GM06990 (cell line): ENCODE data around the gene VWF.

Experiments
- DNase-seq: peaks from one replicate; pipeline ENCODE4 v3.0.0-alpha.2; 2011; ENCODE audit not compliant: insufficient read length; ENCODE audit errors: extremely low read depth
- H3K27me3 ChIP-seq: replicated peaks from 2 replicates; pipeline ENCODE4 v1.6.0; 2011; ENCODE audit warnings: low read length; ENCODE audit not compliant: control insufficient read depth, insufficient read depth
- H3K36me3 ChIP-seq: 2 replicates; pipeline ENCODE4 v1.5.1; 2011; ENCODE audit warnings: low read length; ENCODE audit not compliant: control insufficient read depth, insufficient read depth
- H3K4me3 ChIP-seq: replicated peaks from 2 replicates; pipeline ENCODE4 v1.5.1; 2011; ENCODE audit warnings: low read depth, mild to moderate bottlenecking, control low read depth, low read length
- TF ChIP-seq, protein P1 (sequence below): IDR thresholded peaks from 2 replicates; pipeline ENCODE4 v1.5.1; 2011; ENCODE audit warnings: low read length, control low read depth, mild to moderate bottlenecking, inconsistent platforms; ENCODE audit not compliant: insufficient read depth, poor library complexity, severe bottlenecking

VWF gene

DNA sequence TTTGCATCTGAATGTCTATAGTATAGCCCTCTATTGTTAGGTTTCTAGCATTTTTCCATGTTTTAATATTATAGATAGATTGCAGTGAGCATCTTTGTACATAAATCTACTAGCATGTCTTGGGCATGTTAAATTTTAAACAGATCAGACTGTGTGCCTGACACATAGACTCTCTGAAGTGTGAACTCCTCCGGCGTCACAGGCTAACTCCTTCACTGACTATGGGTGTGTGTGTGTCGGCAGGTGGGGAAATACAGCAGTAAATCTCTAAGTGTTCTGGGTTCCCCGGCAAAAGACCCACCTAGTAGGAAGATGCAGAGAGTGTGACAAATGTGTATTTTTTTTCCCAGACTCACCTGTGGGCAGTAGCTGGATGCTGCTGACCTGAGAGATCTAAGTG, 2.3 kb downstream of the VWF start:
- Histone ChIP-seq H3K27me3 (peaks cover 8% of the 10 kb centered on the region), H3K36me3 (no peaks in the 10 kb centered on the region), H3K4me3 (no peak overlapping the region)
- no peak for DNase-seq
- TF ChIP-seq, protein P1, sequence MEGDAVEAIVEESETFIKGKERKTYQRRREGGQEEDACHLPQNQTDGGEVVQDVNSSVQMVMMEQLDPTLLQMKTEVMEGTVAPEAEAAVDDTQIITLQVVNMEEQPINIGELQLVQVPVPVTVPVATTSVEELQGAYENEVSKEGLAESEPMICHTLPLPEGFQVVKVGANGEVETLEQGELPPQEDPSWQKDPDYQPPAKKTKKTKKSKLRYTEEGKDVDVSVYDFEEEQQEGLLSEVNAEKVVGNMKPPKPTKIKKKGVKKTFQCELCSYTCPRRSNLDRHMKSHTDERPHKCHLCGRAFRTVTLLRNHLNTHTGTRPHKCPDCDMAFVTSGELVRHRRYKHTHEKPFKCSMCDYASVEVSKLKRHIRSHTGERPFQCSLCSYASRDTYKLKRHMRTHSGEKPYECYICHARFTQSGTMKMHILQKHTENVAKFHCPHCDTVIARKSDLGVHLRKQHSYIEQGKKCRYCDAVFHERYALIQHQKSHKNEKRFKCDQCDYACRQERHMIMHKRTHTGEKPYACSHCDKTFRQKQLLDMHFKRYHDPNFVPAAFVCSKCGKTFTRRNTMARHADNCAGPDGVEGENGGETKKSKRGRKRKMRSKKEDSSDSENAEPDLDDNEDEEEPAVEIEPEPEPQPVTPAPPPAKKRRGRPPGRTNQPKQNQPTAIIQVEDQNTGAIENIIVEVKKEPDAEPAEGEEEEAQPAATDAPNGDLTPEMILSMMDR: no peak

DNA sequence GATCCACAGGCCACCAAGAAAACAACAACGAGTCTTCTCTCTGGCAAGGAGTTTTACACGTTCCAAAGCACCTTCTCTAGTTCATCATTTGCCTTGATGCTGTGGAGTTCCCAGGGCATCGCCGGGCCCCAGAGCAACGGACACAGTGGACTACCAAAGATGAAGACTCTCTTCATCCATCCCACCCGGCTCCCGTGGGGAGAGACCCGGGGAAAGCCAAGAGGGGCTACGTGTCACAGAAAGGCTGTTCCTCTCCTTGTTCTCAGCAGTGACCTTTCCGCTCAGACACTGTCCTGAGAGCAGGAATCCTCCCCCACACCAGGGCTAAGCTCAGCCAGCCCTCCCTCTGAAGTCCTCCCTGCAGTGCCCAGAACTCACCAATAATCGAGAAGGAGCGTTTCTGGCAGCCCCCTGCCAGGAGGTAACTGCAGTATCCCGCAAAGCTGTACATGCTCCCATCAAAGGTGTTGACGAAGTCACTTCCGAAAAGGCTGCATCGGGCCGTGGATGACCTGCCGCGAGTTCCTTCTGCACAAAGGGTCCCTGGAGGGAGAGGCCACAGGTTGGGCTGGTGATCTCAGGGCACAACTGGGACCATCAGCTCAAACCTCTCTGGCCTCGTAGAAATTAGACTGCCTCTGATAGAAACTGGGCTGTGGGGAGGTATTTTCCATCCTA, 3.5 kb downstream of the VWF start:
- H3K27me3 ChIP-seq: peaks cover 8% of the 10 kb centered on the region

DNA sequence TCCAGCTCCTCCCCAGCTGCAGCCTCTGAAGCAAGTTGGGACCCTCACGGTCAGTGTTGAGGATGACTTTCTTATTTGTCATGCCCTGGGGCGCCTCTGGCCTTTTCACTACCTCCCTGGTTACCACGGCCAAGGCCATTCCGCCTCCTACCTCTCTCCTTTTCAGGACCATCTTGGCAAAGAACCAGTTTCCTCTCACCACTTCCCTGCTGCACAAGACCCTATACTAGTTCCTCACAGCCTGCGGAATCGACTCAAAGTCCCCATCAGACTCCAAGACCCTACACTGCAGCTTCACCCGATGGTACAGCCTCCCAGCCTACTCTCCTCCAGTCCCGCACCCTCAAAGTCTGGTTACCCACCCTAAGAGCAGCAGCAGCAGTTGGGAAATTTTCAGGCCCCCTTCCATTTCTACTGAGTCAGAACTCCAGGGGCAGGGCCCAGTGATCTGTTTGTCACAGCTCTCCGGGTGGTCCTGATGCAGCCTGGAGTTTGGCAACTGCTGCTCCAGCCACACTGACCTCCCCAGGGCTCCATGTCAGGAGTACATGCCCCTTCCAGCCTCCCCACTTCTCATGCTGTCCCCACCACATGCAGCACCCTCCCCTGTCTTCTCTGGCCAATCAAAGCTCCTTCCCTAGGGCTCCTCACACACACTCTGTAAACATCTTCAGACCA, 5.4 kb downstream of the VWF start:
- H3K27me3 ChIP-seq: peaks cover 8% of the 10 kb centered on the region
- no peak overlapping the region for H3K4me3 ChIP-seq
- no peak for DNase-seq
- TF ChIP-seq, protein P1: no peak
- no peaks in the 10 kb centered on the region for H3K36me3 ChIP-seq

More for the DNA sequence above, 3.5 kb downstream of the VWF start:
- DNase-seq: no peak
- TF ChIP-seq, protein P1: no peak
- Histone ChIP-seq H3K4me3 (no peak overlapping the region), H3K36me3 (no peaks in the 10 kb centered on the region)

DNA sequence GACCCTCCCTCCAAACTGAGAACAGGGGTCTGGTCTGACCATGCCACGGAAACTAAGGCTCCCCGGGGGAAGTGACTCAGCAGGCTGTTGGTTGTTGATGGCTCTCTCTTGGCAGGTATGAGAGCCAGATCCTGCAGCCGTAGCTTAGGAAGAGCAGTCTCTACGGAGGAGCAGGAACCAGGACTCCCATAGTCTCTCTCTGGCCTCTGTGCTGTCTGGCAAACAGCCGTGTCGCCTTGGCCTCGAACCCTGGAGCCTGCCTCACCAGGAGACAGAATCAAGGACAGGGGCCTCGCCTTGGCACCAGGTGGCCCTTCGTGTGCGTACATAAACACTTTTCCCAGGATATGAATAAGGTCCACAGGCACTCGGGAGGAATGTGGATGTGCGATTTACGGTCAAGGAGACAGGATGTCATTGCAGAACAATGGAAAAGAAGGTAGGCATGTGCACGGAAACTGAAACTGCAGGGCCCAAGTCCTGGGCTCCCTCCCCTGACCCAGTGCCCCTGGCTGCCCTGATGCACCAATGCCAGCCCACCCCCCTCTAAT, 7.9 kb downstream of the VWF start:
- no peak overlapping the region for H3K4me3 ChIP-seq
- TF ChIP-seq, protein P1: no peak
- DNase-seq: no peak
- H3K36me3 ChIP-seq: no peaks in the 10 kb centered on the region
- H3K27me3 ChIP-seq: peaks cover 8% of the 10 kb centered on the region

DNA sequence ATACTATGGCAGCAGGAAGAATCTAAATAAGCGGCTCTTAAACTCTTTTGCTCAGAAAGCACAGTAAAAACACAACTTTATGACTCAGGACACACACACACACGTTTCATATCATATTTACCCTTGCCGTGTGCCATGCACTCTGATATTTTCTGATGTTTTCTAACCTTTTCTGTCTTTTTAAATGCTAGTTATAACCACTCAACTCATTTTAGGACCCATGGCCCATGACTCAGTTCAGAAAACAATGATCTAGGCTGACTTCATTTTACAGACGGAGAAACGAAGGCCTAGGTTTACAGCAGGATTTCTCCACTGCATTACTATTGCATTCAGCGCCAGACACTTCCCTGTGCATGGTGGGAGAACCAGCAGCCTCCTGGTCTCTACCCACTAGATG, 9.1 kb downstream of the VWF start:
- Histone ChIP-seq H3K4me3 (no peak overlapping the region), H3K27me3 (peaks cover 6% of the 10 kb centered on the region), H3K36me3 (no peaks in the 10 kb centered on the region)
- TF ChIP-seq, protein P1: no peak
- DNase-seq: no peak
